Measurements from ENCODE around the gene MGMT. TPM values are rescaled to one million over a fixed set of nuclear protein-coding genes. Genes with fewer than 3 reads are reported as not detected.

The MGMT gene
- total RNA-seq, 5 donors from 2014 or later (not counting 1 experiment from before 2014, with no cell fraction given), result 16.6 to 24.6 (median 21.1) TPM

GRCh38 chr10:129730272-129730992 lies 263.4 kb downstream of the MGMT start:
- Histone ChIP-seq H3K9me3 (no peaks in the 10 kb centered on the region), H3K27ac (ENCODE audit: low read length) (no peak overlapping the region), H3K4me1 (ENCODE audit: control insufficient read depth in 1 of 2, extremely low read depth in 1 of 2, insufficient read depth in 2 of 2, low read length in 2 of 2) (no peaks in the 10 kb centered on the region), H3K4me3 (ENCODE audit: control insufficient read depth in 1 of 2, extremely low read depth in 1 of 2, low read length in 1 of 2) (no peak overlapping the region), H3K27me3 (replicated peaks in 1 of 2; ENCODE audit: control insufficient read depth in 2 of 2, extremely low read depth in 1 of 2, insufficient read depth in 2 of 2, low read length in 1 of 2) (no peaks in the 10 kb centered on the region), H3K36me3 (ENCODE audit: control insufficient read depth in 2 of 2, extremely low read depth in 1 of 2, insufficient read depth in 1 of 2, low read length in 1 of 2) (peaks cover 0 to 5% of the 10 kb centered on the region in 2 donors)
- H3K4me3 Mint-ChIP-seq, result no peak overlapping the region
- H3K36me3 Mint-ChIP-seq, result peaks cover 31% of the 10 kb centered on the region
- POLR2A ChIA-PET, result no interaction called here
- CTCF ChIA-PET, result no interaction called here
- no peak for DNase-seq
- no peaks in the 10 kb centered on the region for H3K27me3 Mint-ChIP-seq
- no peak for ATAC-seq (replicated peaks in 1 of 4)
- WGBS (ENCODE audit: insufficient coverage), result 92% methylated on average over 12 of the region's 12 CpGs
- peaks cover 0 to 22% (median 13%) of the 10 kb centered on the region in 3 donors for H3K9me3 Mint-ChIP-seq
- no peaks in the 10 kb centered on the region for H3K4me1 Mint-ChIP-seq
- H3K27ac Mint-ChIP-seq, result no peak overlapping the region

GRCh38 chr10:129730993-129731325 lies 263.9 kb downstream of the MGMT start:
- H3K36me3 Mint-ChIP-seq, result peaks cover 26% of the 10 kb centered on the region
- H3K4me3 Mint-ChIP-seq, result no peak overlapping the region
- H3K27me3 Mint-ChIP-seq, result no peaks in the 10 kb centered on the region
- no peak overlapping the region for H3K27ac ChIP-seq (ENCODE audit: low read length)
- H3K27ac Mint-ChIP-seq, result no peak overlapping the region
- no peak overlapping the region for H3K4me3 ChIP-seq (ENCODE audit: control insufficient read depth in 1 of 2, extremely low read depth in 1 of 2, low read length in 1 of 2)
- ATAC-seq (replicated peaks in 1 of 4) (no peak), DNase-seq (no peak)
- WGBS (ENCODE audit: insufficient coverage), result 78% methylated on average over 6 of the region's 10 CpGs
- H3K4me1 ChIP-seq (ENCODE audit: control insufficient read depth in 1 of 2, extremely low read depth in 1 of 2, insufficient read depth in 2 of 2, low read length in 2 of 2), result no peaks in the 10 kb centered on the region
- H3K9me3 ChIP-seq, result no peaks in the 10 kb centered on the region
- peaks cover 0 to under 1% of the 10 kb centered on the region in 2 donors for H3K36me3 ChIP-seq (ENCODE audit: control insufficient read depth in 2 of 2, extremely low read depth in 1 of 2, insufficient read depth in 1 of 2, low read length in 1 of 2)
- H3K4me1 Mint-ChIP-seq, result no peaks in the 10 kb centered on the region
- no peaks in the 10 kb centered on the region for H3K27me3 ChIP-seq (replicated peaks in 1 of 2; ENCODE audit: control insufficient read depth in 2 of 2, extremely low read depth in 1 of 2, insufficient read depth in 2 of 2, low read length in 1 of 2)
- ChIA-PET POLR2A (no interaction called here), CTCF (no interaction called here)
- H3K9me3 Mint-ChIP-seq, result peaks cover 0 to 19% (median 11%) of the 10 kb centered on the region in 3 donors

- no peak for DNase-seq
- no peaks in the 10 kb centered on the region for H3K27me3 Mint-ChIP-seq
- Histone ChIP-seq H3K27me3 (replicated peaks in 1 of 2; ENCODE audit: control insufficient read depth in 2 of 2, extremely low read depth in 1 of 2, insufficient read depth in 2 of 2, low read length in 1 of 2) (no peaks in the 10 kb centered on the region), H3K4me1 (ENCODE audit: control insufficient read depth in 1 of 2, extremely low read depth in 1 of 2, insufficient read depth in 2 of 2, low read length in 2 of 2) (no peaks in the 10 kb centered on the region), H3K36me3 (ENCODE audit: control insufficient read depth in 2 of 2, extremely low read depth in 1 of 2, insufficient read depth in 1 of 2, low read length in 1 of 2) (no peaks in the 10 kb centered on the region), H3K9me3 (no peaks in the 10 kb centered on the region), H3K4me3 (ENCODE audit: control insufficient read depth in 1 of 2, extremely low read depth in 1 of 2, low read length in 1 of 2) (no peak overlapping the region), H3K27ac (ENCODE audit: low read length) (no peak overlapping the region)
- no peaks in the 10 kb centered on the region for H3K4me1 Mint-ChIP-seq
- 83% methylated on average over 13 of the region's 15 CpGs for WGBS (ENCODE audit: insufficient coverage)
- ChIA-PET POLR2A (no interaction called here), CTCF (no interaction called here)
- H3K4me3 Mint-ChIP-seq, result no peak overlapping the region
- ATAC-seq (replicated peaks in 1 of 4), result no peak
- peaks cover 13 to 16% (median 13%) of the 10 kb centered on the region in 3 donors for H3K9me3 Mint-ChIP-seq
- H3K27ac Mint-ChIP-seq, result no peak overlapping the region
- H3K36me3 Mint-ChIP-seq, result peaks cover 51% of the 10 kb centered on the region
These were observed 273.7 kb downstream of the MGMT start for GRCh38 chr10:129740532-129741279.

GRCh38 chr10:129741280-129741977 lies 274.4 kb downstream of the MGMT start:
- Histone ChIP-seq H3K4me3 (ENCODE audit: control insufficient read depth in 1 of 2, extremely low read depth in 1 of 2, low read length in 1 of 2) (no peak overlapping the region), H3K4me1 (ENCODE audit: control insufficient read depth in 1 of 2, extremely low read depth in 1 of 2, insufficient read depth in 2 of 2, low read length in 2 of 2) (no peaks in the 10 kb centered on the region), H3K36me3 (ENCODE audit: control insufficient read depth in 2 of 2, extremely low read depth in 1 of 2, insufficient read depth in 1 of 2, low read length in 1 of 2) (no peaks in the 10 kb centered on the region), H3K27ac (ENCODE audit: low read length) (no peak overlapping the region), H3K27me3 (replicated peaks in 1 of 2; ENCODE audit: control insufficient read depth in 2 of 2, extremely low read depth in 1 of 2, insufficient read depth in 2 of 2, low read length in 1 of 2) (no peaks in the 10 kb centered on the region), H3K9me3 (no peaks in the 10 kb centered on the region)
- Mint-ChIP-seq H3K27ac (no peak overlapping the region), H3K36me3 (peaks cover 52% of the 10 kb centered on the region), H3K9me3 (peaks cover 13 to 21% (median 13%) of the 10 kb centered on the region in 3 donors), H3K4me3 (no peak overlapping the region), H3K4me1 (no peaks in the 10 kb centered on the region), H3K27me3 (no peaks in the 10 kb centered on the region)
- POLR2A ChIA-PET, result no interaction called here
- ATAC-seq (replicated peaks in 1 of 4) (no peak), DNase-seq (peak in 1 of 35 experiments; percentile 23)
- CTCF ChIA-PET, result no interaction called here
- WGBS (ENCODE audit: insufficient coverage), result 85% methylated on average over 14 of the region's 19 CpGs

GRCh38 chr10:129741978-129742741 lies 275.1 kb downstream of the MGMT start:
- Mint-ChIP-seq H3K4me3 (no peak overlapping the region), H3K27ac (no peak overlapping the region), H3K9me3 (peaks cover 13 to 28% (median 21%) of the 10 kb centered on the region in 3 donors), H3K27me3 (no peaks in the 10 kb centered on the region), H3K4me1 (no peaks in the 10 kb centered on the region), H3K36me3 (peaks cover 58% of the 10 kb centered on the region)
- Histone ChIP-seq H3K9me3 (no peaks in the 10 kb centered on the region), H3K4me3 (ENCODE audit: control insufficient read depth in 1 of 2, extremely low read depth in 1 of 2, low read length in 1 of 2) (no peak overlapping the region), H3K4me1 (ENCODE audit: control insufficient read depth in 1 of 2, extremely low read depth in 1 of 2, insufficient read depth in 2 of 2, low read length in 2 of 2) (no peaks in the 10 kb centered on the region), H3K27ac (ENCODE audit: low read length) (no peak overlapping the region), H3K27me3 (replicated peaks in 1 of 2; ENCODE audit: control insufficient read depth in 2 of 2, extremely low read depth in 1 of 2, insufficient read depth in 2 of 2, low read length in 1 of 2) (no peaks in the 10 kb centered on the region), H3K36me3 (ENCODE audit: control insufficient read depth in 2 of 2, extremely low read depth in 1 of 2, insufficient read depth in 1 of 2, low read length in 1 of 2) (no peaks in the 10 kb centered on the region)
- WGBS (ENCODE audit: insufficient coverage), result 98% methylated on average over 15 of the region's 19 CpGs
- ChIA-PET CTCF (no interaction called here), POLR2A (no interaction called here)
- no peak for ATAC-seq (replicated peaks in 1 of 4)
- DNase-seq, result no peak

Data from T-cell (primary cell).